HUDEP-2 (cell line): ENCODE data around the gene ANAPC4.

Experiments used
- DNase-seq, 76 experiments: peaks; one replicate each; lab custom pipeline; 2025; ENCODE audit not compliant: unreplicated experiment in 76 of 76; lab: John Stamatoyannopoulos, UW

Gene ANAPC4

DNA sequence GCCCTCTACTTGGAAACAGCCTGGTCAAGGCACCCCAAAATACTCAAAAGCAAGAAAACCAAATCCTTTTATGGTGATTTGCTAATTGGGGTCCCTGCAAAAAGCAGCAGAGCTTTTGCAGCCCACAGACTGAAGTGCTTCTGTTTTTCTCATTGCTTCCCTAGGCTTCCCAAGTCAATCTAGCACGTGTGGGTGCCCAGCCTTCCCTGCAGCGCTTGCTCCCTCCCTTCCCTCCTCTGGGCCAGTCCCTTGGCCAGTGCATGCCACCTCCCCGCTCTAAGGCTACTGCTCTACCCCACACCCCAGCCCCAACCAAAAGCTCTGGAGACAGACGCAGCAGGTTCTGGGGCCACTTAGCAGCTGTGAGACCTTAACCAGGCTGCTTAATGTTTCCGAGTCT, 53.6 kb downstream of the ANAPC4 start:
- DNase-seq = no peak

- no peak for DNase-seq
These were observed 57.1 kb downstream of the ANAPC4 start for GRCh38 chr4:25433966-25434827.

DNA sequence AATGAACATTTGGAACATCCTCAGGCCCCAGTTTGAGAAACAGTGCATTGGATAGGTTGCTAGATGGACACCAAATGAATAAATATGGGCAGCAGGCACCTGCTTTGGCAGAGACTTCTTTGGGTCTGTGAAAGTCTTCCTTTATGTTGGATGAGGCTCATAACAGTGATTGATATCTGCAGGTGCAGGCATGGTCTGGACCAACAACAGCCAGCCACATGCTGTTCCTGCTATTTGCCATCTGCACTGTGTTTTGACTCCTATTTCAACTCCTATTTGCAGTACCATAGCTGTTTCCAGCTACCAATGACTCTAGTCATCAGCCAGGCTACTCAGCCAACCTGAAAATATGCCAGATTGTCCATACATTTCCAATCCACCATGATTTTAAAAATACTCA, 60.9 kb downstream of the ANAPC4 start:
- no peak for DNase-seq

DNA sequence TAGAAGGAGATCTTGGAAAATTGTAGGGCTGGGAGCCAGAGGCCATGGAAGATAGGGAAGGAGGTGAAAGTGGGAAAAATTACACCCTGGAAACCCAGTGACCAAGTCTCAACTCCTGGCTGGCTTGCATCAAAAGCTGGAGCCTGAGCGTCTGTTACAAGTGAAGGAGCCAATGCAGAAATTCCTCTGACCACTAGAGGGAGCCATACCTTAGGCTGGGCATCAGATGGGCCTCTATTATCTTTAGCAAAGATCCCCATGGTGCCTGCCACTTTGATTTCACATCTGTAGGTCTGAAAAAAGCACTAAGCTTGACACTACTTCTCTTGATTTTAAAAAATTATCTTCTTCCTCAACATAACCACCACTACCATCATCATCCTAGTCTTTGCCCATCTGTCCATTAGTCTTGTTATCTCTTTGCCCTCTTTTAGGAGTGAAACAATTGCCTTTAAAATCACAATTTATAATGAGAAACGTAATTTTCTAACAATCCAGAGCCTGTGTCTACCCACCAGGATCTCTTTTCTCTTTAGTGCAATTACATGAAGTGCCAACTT, 62.9 kb downstream of the ANAPC4 start:
- DNase-seq = peak in 59 of 76 experiments; percentile 1 to 70 (median 40)

DNA sequence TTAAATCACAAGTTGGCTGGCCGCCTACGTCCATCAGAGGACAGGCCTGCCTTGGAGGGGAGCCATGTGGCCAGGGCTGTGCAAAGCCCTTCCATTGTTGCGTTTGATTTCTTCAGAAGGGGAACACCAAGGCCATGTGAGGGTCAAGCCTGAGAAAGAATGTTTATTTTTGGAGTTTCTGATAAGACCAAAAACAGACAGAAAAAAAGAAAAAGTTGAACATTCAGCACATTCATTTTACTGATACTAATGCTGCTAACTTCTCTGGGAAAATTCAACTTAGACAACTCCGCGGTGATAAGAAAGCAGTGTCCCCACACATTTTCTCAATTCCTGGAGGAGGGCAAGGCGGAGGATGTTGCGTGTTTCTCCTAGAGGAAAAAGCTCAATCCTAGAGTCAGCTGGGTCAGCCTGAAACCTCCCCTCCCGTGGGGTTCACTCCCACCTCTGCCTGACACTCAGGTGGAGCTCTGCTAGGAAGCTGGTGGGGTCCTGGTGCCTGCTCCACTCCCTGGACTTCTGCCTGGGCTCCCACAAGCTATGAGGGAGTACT, 63.5 kb downstream of the ANAPC4 start:
- DNase-seq = no peak

GRCh38 chr4:25441519-25442117, 64.6 kb downstream of the ANAPC4 start:
- peak in 25 of 76 experiments; percentile 1 to 49 (median 11) for DNase-seq

DNA sequence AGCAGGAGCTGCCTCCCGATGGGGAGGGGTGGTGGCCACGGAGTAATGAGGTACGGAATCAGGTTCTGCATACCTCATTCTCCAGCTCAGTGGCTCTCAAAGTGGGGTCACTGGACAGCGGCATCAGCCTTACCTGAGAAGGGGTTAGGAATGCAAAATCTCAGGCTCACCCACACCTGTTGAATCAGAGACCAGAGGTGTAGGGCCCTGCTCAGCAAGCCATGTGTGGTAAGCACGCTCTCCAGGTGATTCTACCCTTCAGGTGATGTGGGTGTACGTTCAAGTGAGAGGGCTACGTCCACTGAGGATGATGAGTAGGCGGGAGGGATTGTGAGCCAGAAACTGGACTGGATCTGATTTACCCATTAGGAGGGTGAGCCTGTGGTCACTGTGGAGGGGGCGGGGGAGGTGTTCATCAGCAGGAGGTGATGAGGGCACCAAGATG, 65.8 kb downstream of the ANAPC4 start:
- no peak for DNase-seq

DNA sequence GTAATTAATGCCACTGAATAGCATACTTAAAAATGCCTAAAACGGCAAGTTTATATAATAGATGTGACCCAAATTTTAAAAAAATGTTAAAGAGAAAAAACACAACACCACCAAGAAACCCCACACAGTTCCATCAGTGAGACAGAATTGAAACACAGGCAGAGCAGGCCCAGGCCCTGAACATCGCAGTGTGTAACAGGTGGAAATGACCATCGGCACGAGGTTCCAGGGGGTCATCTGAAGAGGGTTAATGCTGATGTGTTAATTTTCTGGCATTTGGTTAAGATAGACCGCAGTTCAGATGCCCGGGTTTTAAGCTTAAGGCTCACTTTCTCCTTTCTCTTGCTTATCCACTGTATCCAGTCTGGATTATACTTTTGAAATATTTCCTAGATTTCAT, 66.8 kb downstream of the ANAPC4 start:
- DNase-seq = no peak

- no peak for DNase-seq
These were observed 69.5 kb downstream of the ANAPC4 start for GRCh38 chr4:25446611-25447010.

DNA sequence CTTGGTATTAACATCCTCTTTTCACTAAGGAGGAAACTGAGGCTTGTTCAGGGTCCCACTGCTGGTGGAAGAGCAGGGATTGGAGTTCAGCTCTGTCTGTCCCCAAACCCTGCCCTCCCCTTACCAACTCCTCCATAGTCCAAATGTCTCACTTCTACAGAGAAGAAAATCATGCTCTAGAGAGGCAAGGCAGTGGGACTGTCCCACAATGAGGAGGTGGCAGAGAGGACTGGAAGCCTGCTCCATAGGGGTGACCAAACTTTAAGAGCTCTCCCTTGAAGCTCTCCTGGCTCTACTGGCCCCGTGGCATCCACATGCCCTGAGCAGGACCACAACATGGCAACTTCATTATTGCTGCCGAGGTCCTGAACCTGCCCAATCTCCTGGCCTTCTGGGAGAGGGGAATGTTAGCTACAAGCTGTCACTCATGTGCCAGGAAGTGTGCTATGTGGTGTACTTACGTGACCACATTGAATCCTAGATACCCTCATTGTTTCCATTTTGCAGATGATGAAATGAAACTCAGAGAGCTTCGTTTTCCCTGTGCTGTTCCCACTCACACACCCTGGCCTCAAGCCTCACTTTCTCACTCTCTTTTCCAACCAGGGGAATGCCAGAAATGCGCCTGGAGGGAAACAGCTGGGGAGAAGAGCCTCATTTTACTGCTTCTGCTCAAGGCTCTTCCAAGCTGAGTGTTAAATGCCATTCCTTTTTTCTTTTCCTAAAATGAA, 71.5 kb downstream of the ANAPC4 start:
- no peak for DNase-seq

- no peak for DNase-seq
These were observed 72.2 kb downstream of the ANAPC4 start for GRCh38 chr4:25449270-25449669.

DNA sequence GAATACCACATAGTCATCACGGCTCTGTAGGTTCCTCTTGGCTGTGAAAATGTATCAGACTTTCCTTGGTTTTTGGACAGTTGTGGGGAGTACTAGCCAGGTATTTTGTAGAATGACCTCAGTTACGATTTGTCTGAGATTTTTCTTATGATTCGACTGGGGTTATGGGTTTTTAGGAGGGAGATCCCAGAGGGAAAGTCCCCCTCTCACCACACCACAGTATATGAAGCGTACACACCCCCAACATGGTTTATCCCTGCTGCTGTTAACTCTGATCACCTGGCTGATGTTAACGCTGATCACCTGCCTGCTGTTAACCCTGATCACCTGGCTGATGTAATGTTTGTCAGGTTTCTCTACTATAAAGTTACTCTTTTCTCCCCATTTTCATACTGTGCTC, 72.6 kb downstream of the ANAPC4 start:
- no peak for DNase-seq

GRCh38 chr4:25450491-25450901, 73.4 kb downstream of the ANAPC4 start:
- DNase-seq = no peak

GRCh38 chr4:25451676-25452075, 74.6 kb downstream of the ANAPC4 start:
- DNase-seq = no peak

GRCh38 chr4:25452081-25452480, 75.0 kb downstream of the ANAPC4 start:
- DNase-seq = no peak

DNA sequence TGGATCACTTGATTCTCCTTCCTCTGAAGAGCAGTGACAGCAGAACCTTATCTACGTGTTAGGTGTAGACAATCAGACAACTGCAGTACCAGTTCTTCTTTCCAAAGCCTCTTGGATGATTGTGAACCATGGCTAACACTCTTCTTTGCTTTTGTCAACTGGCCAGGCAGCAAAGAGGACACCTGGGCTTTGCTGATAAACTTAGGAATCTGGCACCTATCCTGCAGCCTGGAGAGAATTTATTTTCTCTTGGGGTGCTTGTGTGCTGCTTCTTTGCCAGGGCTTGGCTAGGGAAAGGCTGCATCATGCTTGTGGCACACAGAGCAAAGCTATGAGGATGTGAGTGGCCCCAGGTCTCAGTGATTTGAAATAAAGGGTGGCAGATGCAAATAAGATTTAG, 77.4 kb downstream of the ANAPC4 start:
- DNase-seq = no peak

GRCh38 chr4:25457053-25457715, 80.1 kb downstream of the ANAPC4 start:
- no peak for DNase-seq

DNA sequence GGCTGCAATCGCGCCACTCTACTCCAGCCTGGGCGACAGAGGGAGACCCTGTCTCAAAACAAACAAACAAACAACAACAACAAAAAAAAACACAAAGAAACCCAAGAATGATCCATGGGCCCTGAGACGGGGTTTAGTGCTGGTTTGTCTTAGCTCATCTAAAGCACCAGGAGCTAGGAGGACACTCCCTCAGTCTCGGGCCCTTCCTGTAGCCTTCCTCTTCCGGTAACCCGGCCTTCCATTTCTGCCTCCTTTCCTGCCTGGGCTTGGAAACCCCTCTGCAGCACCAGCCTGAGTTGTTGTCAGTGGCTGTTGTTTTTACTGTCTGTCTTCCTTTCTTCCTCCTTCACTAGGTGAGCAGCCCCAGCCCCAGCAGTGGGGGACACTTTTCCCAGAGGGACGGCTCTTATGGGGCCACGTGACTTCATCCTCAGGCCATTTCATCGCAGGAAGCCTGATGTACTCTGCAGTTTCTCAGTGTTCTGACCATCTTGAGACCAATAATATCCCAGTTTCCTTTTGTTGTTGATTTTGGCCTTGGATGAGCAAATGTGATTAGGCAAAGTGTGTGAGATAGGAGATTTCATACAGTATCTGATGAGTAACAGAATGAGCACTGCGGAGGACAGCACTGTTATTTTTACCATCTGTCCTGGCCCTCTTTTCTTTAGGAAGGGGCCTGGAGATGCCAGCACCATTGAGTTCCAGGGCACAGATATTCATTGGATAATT, 90.1 kb downstream of the ANAPC4 start:
- no peak for DNase-seq

GRCh38 chr4:25467843-25468242, 90.8 kb downstream of the ANAPC4 start:
- DNase-seq = no peak
